GM19043 (cell line): ENCODE data around the gene KCNQ1.

Experiments used
- ATAC-seq: cut with Tn5 transposase; IDR thresholded peaks from one replicate; pipeline ENCODE4 v1.9.1; 2021; ENCODE audit warnings: low read depth; ENCODE audit not compliant: unreplicated experiment

Gene KCNQ1

DNA sequence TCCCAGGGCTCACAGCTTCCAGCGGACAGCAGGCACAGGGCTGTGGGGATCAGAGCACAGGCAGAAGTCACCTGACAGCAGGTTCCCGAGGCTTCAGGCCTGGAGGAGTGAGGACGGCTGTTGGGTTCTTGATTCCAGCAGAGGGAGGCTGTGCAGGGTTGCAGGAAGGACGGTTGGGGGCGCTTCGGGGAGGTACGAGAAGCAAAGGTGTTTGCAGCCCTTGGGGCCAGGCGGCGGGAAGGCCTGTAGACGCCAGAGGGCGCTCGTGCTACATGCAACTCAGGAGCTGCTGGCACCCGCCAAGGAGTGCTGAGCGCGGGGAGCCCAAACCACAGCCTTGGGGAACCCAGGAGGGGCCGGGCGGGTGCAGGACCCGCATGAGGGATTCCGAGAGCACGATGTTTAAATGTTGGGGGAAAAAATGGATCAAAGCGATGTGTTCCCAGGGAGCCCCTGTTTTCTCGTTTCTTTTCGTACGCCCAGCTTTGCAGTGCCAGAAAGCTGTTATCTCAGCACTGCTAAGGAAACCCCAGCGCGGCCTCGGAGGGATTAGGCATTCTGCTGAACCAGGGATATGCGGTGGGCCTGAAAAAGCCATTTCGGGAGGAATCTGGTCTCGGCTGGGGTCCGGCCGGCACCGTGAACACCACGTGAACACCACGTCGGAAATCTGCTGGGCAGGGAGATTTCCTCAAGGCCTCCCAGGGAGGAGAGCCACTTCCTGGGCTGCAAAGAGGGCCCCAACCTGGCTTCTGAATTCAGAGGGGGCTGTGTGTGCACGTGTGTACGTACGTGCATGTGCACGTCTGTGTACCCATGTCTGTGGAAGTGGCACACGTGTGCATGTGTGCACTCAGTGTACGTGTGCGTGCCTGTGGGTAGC, 88.1 kb downstream of the KCNQ1 start:
- no peak for ATAC-seq

DNA sequence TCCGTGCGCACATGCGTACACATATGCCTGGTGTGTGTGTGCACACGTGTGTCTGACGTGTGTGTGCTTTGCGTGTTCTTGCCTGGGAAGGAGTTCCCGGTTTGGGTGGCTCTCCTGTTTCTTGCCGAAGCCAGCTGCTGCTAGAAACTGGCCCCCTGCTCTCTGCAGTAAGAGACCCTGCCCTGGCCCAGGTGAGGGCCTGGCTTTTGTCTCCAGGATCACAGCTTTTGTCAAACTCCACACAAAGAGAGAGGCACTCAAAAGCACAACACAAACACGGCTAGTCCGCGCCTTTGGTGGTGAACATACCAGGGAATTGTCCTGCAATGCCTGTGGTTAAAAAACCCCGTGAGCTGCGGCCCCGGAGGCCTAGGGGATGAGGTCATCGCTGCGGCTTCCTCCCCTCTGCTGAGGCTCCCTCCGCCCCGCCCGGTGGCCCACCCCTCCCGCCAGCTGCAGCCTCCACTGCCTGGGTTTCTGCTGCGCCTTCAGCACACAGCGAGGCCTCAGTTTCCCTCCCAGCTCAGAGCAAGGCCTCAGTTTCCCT, 88.9 kb downstream of the KCNQ1 start:
- no peak for ATAC-seq

DNA sequence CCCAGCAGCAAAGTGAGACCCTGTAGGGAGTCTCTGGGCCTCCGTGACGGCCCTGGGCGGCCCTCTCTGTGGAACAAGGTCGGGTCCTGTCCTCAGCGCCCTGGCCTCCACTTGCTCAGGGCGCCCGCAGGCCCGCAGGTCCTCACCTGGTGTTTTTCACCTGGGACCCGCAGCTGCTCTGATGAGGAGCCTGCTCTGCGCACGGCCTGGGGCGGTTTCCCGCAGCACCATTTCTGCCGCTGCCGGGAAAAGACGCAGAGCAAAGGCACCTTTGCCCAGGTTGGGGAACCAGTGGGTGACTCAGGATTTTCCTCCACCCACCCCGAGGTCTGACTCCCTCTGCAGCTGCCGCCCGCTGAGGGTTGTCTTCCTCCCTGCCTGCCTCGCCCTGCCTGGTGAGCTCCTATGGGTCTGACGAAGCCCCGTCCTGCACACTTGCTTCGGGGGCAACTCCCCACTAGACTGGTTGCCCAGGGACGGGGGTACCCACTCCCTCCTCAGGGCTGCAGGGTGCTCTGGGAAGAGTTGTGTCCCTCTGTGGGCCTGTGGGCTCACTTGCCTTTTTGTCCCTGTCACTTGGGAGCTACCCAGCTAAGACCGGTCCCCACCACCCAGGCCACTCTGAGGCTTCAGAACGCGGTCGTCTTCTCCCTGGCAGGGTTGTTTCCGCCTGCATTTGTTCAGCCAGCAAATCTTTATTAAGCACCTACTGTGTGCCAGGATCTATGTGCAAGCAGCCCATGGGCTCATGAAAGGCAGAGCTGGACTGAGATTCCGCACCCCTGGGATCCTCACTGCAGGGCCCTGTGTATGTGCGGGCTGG, 89.5 kb downstream of the KCNQ1 start:
- no peak for ATAC-seq

DNA sequence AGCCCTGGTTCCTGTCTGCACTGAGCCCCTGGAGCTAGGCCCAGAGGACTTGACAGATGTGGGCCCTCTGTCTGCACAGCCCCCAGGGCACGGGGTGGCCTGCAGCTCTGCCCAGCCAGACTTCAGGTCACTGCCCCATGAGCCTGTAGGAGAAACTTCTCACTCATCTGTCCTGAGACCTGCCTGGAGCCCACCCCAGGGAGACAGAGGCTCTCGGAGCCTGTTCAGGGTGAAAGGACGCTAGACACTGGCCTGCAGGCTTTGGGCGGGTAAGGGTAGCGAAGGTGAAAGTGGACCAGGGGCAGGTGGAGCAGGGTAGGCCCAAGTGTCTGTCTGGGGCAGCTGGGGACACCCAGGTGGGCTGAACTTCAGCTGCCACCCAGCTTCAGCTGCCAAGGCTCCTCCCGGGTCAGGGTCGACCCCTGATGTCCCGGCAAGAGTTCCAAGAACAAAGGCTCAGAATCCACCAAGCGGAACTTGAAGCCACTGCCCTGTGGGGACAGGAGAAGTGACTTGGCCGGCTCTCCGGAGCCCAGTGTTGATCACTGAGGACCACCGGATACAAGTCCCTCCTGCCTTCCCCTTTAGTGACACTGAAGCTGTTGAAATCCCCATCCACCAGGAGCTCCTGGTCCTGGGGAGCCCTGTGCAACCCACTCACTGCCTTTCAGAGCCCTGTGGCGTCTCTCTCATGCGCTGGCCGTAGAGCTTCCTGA, 90.3 kb downstream of the KCNQ1 start:
- no peak for ATAC-seq

DNA sequence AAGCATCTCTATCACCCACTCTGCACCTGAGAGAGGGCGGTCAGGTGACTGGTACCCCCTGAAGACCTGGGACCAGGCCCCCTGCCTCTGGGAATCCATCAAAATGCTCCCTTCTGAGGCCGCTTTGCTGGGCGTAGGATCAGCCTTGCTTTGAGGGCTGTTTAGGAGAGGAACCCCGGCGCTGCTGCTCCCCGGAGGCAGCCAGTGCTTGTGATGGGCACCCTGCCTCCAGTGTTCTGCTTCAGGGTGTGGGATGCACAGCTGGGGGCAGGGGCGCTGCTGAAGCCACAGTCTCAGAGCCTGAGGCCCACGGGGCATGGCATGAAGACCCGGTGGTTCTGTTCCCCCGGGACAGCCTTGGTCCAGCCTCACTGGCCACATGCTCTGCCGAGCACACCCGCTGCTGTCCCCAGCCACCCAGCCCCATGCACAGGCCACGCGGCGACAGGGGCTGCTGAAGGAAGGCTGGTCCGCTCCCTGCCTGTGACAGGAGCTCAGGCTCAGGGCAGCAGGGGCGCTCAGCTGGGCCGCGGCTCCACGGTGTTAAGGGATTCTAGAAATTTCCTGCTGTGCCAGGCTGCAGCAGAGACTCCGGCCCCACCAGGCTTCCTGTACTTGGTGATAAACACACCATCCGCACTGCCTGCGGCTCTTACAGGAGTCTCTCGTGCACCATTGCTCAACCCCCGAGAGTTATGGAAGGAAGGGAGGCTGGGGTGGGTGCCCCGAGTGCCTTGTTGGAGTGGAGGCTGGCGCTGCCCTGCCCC, 91.0 kb downstream of the KCNQ1 start:
- no peak for ATAC-seq

DNA sequence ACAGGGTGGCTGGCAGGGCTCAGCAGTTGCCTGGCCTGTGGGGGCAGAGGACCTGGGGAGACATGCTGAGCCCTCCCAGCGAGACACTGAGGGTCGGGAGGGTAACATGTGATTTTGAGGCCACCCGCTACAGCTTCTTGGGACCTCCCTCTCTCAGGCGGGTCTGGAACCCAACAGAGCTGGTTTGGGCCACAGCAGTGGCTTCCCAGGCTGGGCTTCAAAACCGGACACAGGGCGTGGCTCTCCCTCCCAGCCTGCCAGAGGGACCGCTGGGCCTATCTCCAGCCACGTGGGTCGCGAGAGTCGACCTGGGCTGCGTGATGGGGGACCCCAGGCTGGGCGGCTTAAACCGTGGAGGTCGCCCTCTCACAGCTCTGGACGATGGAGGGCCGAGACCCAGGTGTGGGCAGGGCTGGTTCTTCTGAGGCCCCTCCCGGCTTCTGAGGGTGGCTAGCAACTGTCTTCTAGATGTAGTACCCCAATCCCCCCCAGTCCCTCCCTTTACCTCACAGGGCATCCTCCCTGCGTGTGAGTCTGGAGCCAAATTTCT, 91.7 kb downstream of the KCNQ1 start:
- no peak for ATAC-seq

DNA sequence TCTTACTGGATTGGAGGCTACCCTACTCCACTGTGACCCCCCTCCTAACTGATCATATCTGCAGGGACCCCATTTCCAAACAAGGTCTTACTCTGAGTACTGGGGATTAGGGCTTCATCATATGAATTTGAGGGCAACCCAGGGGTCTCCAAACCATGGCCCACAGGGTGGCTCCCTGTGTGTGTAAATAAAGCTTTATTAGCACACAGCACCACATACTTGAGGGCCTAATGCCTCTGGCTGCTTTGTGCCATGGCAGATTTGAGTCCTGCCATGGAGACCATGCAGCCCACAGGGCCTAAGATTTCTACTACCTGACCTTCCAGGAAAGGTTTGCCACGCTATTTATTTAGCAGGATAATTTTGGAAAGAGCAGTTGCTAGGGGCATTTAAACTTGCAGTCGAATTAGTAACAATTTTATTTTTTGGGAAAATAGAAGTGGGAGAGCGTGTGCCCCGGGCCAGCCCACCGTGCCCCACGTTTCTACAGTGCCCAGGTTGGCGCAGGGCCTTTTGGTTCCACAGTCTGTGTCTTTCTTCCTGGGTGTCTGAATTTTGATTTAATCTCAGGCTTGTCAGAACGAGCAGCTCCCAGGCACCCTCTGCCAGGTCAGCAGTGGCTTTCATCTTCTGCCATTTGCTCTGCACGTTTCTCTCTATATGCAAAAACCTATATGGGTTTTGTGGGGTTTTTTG, 92.3 kb downstream of the KCNQ1 start:
- no peak for ATAC-seq

DNA sequence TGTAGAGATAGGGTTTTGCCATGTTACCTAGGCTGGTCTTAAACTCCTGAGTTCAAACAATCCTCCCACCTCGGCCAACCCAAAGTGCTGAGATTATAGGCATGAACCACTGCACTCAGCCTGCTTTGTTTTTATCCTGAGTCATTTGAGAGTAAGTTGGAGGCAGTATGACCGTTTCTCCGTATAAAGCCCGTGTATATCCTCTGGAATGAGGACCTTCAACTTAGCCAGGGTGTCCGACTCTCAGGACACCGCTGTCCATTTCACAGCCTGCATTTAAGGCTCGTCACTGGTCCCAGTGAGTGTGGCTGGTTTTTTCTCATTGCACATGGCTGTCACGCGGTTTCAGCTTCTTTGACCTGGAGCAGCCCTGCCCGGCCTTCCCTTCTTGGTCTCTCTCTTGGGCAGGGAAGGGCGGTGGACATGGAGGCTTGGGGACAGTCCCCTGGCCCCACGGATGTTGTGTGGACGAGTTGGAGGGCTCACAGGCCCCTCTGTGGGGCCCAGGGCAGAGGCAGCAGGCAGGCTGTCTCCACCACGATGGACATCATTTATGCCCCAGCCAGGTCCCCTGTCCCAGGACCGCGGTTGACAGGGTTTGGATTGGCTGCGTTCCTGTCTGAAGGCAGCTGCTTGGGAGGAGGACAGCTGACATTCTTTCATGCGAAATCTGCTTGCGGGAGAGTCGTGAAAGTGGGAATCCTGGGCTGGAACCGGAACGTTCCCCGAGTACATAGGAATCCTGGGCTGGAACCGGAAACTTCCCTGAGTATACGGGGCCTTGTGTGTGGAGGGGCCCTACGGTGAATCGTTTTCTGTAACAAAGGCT, 93.3 kb downstream of the KCNQ1 start:
- ATAC-seq = no peak

DNA sequence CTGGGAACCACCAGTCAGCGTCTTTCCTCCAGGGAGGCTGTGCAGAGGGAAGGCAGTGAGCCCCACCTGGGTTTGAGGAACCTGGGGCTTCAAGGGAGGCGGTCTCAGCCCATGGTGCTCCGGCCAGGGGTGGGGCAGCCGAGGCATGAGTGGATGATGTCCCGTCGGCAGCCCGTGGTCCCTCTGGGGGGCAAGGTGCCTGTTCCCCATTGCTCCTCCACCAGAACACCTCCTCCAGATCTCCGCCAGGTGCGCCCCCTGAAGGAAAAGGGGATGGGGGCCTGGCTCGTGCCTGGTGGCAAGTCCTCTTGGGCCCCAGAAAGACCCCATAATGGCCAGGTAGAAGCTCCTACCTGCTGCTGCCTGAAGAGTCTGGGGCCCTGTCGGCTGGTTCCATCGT, 94.1 kb downstream of the KCNQ1 start:
- no peak for ATAC-seq

DNA sequence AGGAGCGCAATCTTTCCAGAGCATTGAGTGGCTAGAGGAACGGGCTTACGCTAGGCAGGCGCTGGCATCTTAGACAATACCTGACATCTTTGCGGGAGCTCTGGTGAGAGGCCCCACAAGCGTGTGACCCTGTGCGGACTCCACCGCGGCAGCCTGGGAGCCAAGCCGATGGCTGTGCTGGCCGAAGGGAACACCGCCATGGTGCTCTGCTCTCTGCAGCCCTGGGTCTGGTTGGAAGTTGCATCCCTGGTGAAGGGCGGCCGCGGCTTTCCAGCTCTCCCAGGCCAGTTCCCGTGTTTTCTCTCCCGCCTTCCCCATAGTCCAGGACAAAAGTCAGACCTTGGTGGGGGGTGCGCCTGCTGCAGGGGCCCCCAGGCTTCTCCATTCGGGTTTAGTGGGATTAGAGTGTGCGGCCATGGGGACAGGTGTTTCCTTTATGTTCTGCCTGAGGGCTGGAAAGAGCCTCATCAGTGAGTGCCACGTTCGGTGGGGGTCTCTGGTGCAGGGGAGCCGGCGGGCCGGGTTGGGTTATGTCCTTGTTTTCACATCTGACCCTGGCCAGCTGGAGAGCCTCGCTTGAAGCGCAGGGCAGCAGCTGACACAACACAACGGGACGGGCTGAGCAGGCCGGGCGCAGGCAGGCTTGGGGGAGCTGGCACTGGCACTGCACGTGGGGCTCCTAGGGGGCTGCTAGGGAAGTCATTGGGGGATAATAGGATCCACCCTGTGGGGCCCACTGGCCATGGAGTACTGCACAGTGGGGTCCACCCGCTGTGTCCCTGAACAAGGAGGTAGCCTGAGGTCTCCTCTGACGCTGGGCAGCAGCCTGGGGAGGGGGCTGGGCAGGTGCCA, 94.8 kb downstream of the KCNQ1 start:
- no peak for ATAC-seq

DNA sequence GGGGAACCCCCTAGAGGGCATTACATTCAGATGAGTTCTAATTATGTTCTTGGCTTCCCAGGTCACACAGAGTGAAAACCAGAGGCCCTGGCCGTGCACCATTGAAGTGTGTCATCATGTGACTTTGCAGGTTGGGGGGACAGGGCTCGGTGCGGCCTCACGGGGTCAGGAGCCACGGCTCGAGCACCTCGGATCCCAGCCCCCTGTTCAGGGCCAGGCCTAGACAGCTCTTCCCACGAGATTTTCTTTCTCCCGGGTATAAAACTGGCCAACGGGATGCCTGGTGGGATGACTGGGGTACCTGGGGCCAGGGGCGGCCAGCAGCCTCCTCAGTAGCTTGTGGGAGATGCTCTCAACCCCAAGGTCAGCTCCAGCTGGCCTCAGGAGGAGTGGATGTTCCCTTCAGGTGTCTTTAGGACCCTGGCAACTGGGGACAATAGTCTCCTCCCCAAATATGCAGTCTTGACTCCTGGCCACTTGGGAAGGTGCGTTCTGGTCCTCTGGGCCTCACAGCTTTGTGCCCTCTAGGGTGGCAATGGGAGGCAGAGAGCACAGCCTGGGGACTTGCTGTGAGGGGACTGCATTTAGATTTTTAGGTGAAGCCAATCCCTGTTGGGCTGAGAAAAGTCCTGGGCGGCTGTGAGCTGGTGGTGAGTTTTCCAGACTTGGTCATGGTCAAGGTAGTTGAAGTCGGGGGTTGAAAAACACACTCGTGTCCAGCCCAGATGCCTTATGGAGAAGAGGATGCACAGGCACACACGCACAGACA, 95.6 kb downstream of the KCNQ1 start:
- ATAC-seq = no peak

DNA sequence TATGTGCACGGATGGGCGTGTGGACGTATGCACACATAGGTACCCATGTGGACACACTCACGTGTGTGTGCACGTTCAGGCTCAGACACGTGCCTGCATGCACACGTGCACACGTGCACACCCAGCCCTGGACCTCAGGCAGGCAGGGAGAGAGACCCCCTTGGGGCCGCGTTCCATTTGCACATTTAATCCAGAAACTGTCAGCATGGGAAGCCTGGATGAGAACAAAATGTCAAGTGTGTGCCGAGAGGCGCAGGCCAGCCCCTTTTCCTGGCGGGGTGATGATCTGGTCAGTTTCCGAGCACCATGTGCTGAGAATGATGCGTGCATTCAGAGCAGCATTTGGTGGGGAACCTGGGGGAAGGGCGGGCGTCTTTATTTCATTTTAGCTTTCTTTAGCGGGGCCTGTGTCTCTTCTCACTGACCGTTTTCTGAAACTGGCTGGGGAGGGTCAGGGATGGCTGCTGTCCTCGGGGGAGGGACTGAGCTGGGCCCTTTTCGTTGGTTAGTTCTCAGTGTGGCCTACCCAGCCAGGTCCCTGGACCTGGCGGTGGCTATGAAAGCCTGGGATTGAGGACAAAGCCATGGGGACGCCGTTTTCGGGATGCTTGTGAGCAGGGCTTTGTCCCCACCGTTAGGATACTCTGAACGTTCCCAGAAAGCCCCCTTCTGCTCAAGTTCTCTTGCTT, 96.3 kb downstream of the KCNQ1 start:
- ATAC-seq = no peak

DNA sequence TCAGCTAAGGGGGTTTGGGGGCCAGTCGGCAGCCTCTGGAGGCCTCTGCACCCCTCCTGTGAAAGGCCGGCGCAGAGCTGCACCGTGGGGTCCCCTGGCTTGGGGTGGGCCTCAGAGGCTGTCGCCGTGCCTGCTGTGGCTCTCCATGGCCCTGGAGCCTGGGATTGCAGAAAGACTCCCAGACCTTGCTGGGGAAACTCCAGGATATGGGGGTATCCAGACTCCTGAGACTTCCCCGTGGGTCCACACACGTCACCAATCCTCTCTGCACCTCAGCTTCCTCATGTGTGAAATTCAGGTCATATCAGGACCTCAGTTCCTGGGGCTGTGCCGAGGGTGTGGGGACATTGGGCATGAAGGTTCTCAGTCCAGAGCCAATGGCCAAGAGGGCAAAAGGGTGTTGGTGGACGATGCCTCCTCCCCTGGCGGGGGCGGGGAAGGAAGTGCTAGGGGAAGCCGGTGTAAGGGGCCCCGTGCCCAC, 97.1 kb downstream of the KCNQ1 start:
- no peak for ATAC-seq

DNA sequence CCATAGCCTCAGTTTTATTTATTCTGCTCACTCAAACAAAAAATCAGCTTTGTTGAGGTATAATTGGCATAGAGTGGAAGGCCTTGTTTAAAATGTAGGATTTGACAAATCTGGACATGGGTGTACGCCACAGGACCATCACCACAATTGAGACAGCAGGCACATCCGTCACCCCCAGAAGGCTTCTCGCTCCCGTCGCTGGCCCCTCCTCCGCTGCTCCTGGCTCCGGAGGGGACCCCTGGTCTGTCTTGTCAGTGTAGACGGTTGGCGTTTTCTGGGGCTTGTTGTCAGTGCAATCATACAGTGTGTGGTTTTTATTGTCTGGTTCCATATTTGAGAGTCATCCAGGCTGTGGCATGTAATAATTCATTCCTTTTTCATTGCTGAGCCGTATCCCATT, 97.6 kb downstream of the KCNQ1 start:
- ATAC-seq = no peak

DNA sequence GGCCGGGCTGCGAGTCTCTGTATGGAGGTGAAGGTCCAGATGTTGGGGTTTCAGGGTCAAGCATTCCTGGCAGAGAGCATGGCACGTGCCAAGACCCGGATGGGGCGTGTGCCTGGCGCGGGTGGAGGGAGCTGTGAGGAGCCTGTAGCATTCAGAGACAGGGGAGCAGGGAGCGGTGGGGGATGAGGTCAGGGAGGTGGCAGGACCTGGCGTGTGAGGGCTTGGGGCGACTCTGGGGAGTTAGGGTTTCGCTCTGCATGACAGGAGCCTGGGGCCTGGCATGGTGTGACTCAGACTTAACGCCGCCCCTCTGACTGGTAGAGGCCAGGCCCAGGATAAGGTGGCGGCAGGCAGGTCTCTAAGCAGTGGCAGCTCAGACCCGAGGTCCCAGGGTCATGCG, 103.0 kb downstream of the KCNQ1 start:
- no peak for ATAC-seq

DNA sequence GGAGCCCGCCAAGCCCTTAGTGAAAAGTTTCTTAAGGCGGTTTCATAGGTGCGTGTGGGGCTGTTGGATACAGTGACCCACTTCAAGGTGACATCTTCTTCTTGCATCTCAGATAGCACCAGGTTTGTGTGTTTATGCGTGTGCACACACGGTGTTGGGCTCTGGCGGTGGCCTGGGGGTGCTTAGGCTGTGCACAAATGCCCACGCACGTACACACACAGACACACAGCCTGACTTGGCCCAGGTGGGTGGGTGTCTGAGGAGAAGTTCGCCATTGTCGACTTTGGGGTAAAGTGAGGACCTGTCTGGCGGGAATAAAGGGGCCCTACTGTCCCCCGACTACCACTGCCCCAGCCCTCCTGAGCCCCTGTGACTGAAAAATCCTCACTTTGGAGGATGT, 103.8 kb downstream of the KCNQ1 start:
- no peak for ATAC-seq
